H9 (cell line): Measurements from ENCODE around the gene KCNIP4. TPM values are rescaled to one million over a fixed set of nuclear protein-coding genes. Genes with fewer than 3 reads are reported as not detected.

Experiments
- DNase-seq: peaks from one replicate; pipeline ENCODE4 v3.0.0-alpha.2; 2017
- H2AFZ ChIP-seq: one replicate; pipeline ENCODE4 v1.6.1; 2013; ENCODE audit warnings: mild to moderate bottlenecking, low read length, control low read depth, moderate library complexity
- H2AK5ac ChIP-seq: 2 replicates; pipeline ENCODE4 v1.6.1; 2013; ENCODE audit warnings: low read length, control low read depth, mixed read lengths; ENCODE audit not compliant: insufficient read length
- H2BK120ac ChIP-seq: one replicate; pipeline ENCODE4 v1.6.1; 2013; ENCODE audit warnings: low read depth, mild to moderate bottlenecking, low read length, control low read depth, inconsistent platforms; ENCODE audit not compliant: poor library complexity, severe bottlenecking
- H2BK12ac ChIP-seq: 2 replicates; pipeline ENCODE4 v1.6.1; 2013; ENCODE audit warnings: low read length, control low read depth, mixed read lengths, low read depth; ENCODE audit not compliant: insufficient read length
- H2BK15ac ChIP-seq: 2 replicates; pipeline ENCODE4 v1.6.1; 2013; ENCODE audit warnings: low read depth, low read length, control low read depth
- H2BK20ac ChIP-seq: one replicate; pipeline ENCODE4 v1.6.1; 2013; ENCODE audit warnings: low read depth, mild to moderate bottlenecking, low read length, control low read depth, inconsistent platforms; ENCODE audit not compliant: poor library complexity, severe bottlenecking
- H2BK5ac ChIP-seq: 2 replicates; pipeline ENCODE4 v1.6.1; 2013; ENCODE audit warnings: low read length, control low read depth, mixed read lengths; ENCODE audit not compliant: insufficient read length
- H3K14ac ChIP-seq: 2 replicates; pipeline ENCODE4 v1.6.1; 2013; ENCODE audit warnings: low read length, control low read depth; ENCODE audit not compliant: insufficient read depth
- H3K18ac ChIP-seq: 2 replicates; pipeline ENCODE4 v1.6.1; 2013; ENCODE audit warnings: low read depth, mild to moderate bottlenecking, mixed read lengths, low read length, control low read depth; ENCODE audit not compliant: insufficient read length
- H3K23ac ChIP-seq: 2 replicates; pipeline ENCODE4 v1.6.1; 2013; ENCODE audit warnings: low read length, control low read depth, mixed read lengths, low read depth; ENCODE audit not compliant: insufficient read length
- H3K23me2 ChIP-seq: 2 replicates; pipeline ENCODE4 v1.6.1; 2013; ENCODE audit warnings: low read depth, mild to moderate bottlenecking, mixed read lengths, low read length, control low read depth; ENCODE audit not compliant: insufficient read length, poor library complexity, severe bottlenecking
- H3K27ac ChIP-seq: 2 replicates; pipeline ENCODE4 v1.5.1; 2013; ENCODE audit warnings: low read length, control low read depth, mixed read lengths, low read depth; ENCODE audit not compliant: insufficient read length
- H3K27me3 ChIP-seq: 2 replicates; pipeline ENCODE4 v1.6.1; 2013; ENCODE audit warnings: low read length, control low read depth, inconsistent platforms; ENCODE audit not compliant: insufficient read depth
- H3K4ac ChIP-seq: 2 replicates; pipeline ENCODE4 v1.6.1; 2013; ENCODE audit warnings: low read depth, mild to moderate bottlenecking, control low read depth, inconsistent platforms, low read length, moderate library complexity
- H3K4me1 ChIP-seq: 2 replicates; pipeline ENCODE4 v1.6.1; 2013; ENCODE audit warnings: low read length, control low read depth, inconsistent platforms; ENCODE audit not compliant: insufficient read depth
- H3K4me2 ChIP-seq: 2 replicates; pipeline ENCODE4 v1.6.1; 2013; ENCODE audit warnings: low read length, control low read depth, mixed read lengths; ENCODE audit not compliant: insufficient read length, insufficient read depth
- H3K56ac ChIP-seq: 2 replicates; pipeline ENCODE4 v1.6.1; 2013; ENCODE audit warnings: low read depth, mild to moderate bottlenecking, mixed read lengths, low read length, control low read depth; ENCODE audit not compliant: insufficient read length
- H3K79me1 ChIP-seq: 2 replicates; pipeline ENCODE4 v1.6.1; 2013; ENCODE audit warnings: low read depth, mild to moderate bottlenecking, moderate library complexity, low read length, control low read depth, inconsistent platforms; ENCODE audit not compliant: insufficient read depth, poor library complexity, severe bottlenecking
- H3K79me2 ChIP-seq: 2 replicates; pipeline ENCODE4 v1.6.1; 2013; ENCODE audit warnings: low read length, control low read depth, inconsistent platforms; ENCODE audit not compliant: insufficient read depth
- H3K9ac ChIP-seq: 2 replicates; pipeline ENCODE4 v1.6.1; 2013; ENCODE audit warnings: low read length, control low read depth, mixed read lengths; ENCODE audit not compliant: insufficient read length; ENCODE audit errors: extremely low read depth
- H3K9me3 ChIP-seq: one replicate; pipeline ENCODE4 v1.6.1; 2013; ENCODE audit warnings: low read depth, low read length, inconsistent platforms; ENCODE audit not compliant: control insufficient read depth
- H3T11ph ChIP-seq: one replicate; pipeline ENCODE4 v1.6.1; 2013; ENCODE audit warnings: mild to moderate bottlenecking, low read length, control low read depth, inconsistent platforms
- H4K20me1 ChIP-seq: one replicate; pipeline ENCODE4 v1.6.1; 2013; ENCODE audit not compliant: control insufficient read depth, insufficient read length, insufficient read depth
- H4K5ac ChIP-seq: 2 replicates; pipeline ENCODE4 v1.6.1; 2013; ENCODE audit warnings: low read depth, mild to moderate bottlenecking, mixed read lengths, low read length, control low read depth; ENCODE audit not compliant: insufficient read length
- H4K8ac ChIP-seq: replicated peaks from 2 replicates; pipeline ENCODE4 v1.6.1; 2013; ENCODE audit warnings: low read length, control low read depth, mixed read lengths, low read depth; ENCODE audit not compliant: insufficient read length
- H4K91ac ChIP-seq: 2 replicates; pipeline ENCODE4 v1.6.1; 2013; ENCODE audit warnings: low read depth, mild to moderate bottlenecking, moderate library complexity, mixed read lengths, low read length, control low read depth; ENCODE audit not compliant: insufficient read length
- H3K27ac Mint-ChIP-seq, 3 experiments: 2 replicates in 2 of 3; 3 replicates in 1 of 3; pipeline ENCODE4 v1.8.0; 2020 to 2021; ENCODE audit warnings: mixed read lengths in 3 of 3, mild to moderate bottlenecking in 1 of 3, moderate library complexity in 1 of 3
- H3K27me3 Mint-ChIP-seq: 2 replicates; pipeline ENCODE4 v1.8.0; 2021; ENCODE audit warnings: low read depth, mild to moderate bottlenecking, moderate library complexity, mixed read lengths
- H3K36me3 Mint-ChIP-seq, 3 experiments: 2 replicates in 2 of 3; 3 replicates in 1 of 3; pipeline ENCODE4 v1.8.0; 2020 to 2021; ENCODE audit warnings: low read depth in 3 of 3, mixed read lengths in 3 of 3; ENCODE audit not compliant: insufficient read depth in 1 of 3
- H3K4me1 Mint-ChIP-seq, 2 experiments: 2 replicates each; pipeline ENCODE4 v1.8.0; 2020; ENCODE audit warnings: mixed read lengths in 2 of 2
- H3K4me3 Mint-ChIP-seq, 2 experiments: 2 replicates in 1 of 2; 3 replicates in 1 of 2; pipeline ENCODE4 v1.8.0; 2020 to 2021; ENCODE audit warnings: mild to moderate bottlenecking in 2 of 2, mixed read lengths in 2 of 2, moderate library complexity in 1 of 2
- H3K9me3 Mint-ChIP-seq, 2 experiments: 2 replicates in 1 of 2; 3 replicates in 1 of 2; pipeline ENCODE4 v1.8.0; 2020; ENCODE audit warnings: mild to moderate bottlenecking in 2 of 2, mixed read lengths in 2 of 2, moderate library complexity in 1 of 2
- CTCF ChIP-seq: fragments of 200-600 bp; sonication (generic); conservative IDR thresholded peaks from 3 replicates; pipeline ENCODE4 v1.8.0; 2021; ENCODE audit warnings: antibody characterized with exemption, mild to moderate bottlenecking
- WGBS: extraction: QIAGEN DNeasy Blood & Tissue Kit; methylation state at CpG from one replicate; pipeline ENCODE4 v1.1.7; 2013; ENCODE audit warnings: missing lambda C conversion rate, low lambda C conversion rate, mixed read lengths; ENCODE audit not compliant: insufficient read length; ENCODE audit errors: extremely low coverage; 5-methylcytosine and 5-hydroxymethylcytosine counted together
- total RNA-seq: library from RNA; stranded (reverse); gene quantifications from 2 replicates; pipeline ENCODE4 v1.2.1, GENCODE V29; 2021

Gene KCNIP4
- total RNA-seq, 1 experiment from 2014 or later: not detected

GRCh38 chr4:21514022-21514694, 434.4 kb downstream of the KCNIP4 start:
- H3T11ph ChIP-seq: no peak overlapping the region
- no peak overlapping the region for H2BK15ac ChIP-seq
- no peaks in the 10 kb centered on the region for H3K79me2 ChIP-seq
- TF ChIP-seq CTCF: no peak
- H2BK12ac ChIP-seq: no peak overlapping the region
- H3K4me1 Mint-ChIP-seq: peaks cover 0 to 9% of the 10 kb centered on the region in 2 experiments; a peak in 2 of 4 replicates
- no peak overlapping the region for H3K56ac ChIP-seq
- H3K18ac ChIP-seq: no peak overlapping the region
- H3K23me2 ChIP-seq: no peaks in the 10 kb centered on the region
- H4K8ac ChIP-seq: no peak overlapping the region
- no peaks in the 10 kb centered on the region for H3K9me3 ChIP-seq
- H3K9me3 Mint-ChIP-seq: peaks cover 0 to 3% of the 10 kb centered on the region in 2 experiments; a peak in 2 of 5 replicates
- H2BK20ac ChIP-seq: no peak overlapping the region
- no peak overlapping the region for H3K4ac ChIP-seq
- H3K9ac ChIP-seq: no peak overlapping the region
- H3K27me3 ChIP-seq: no peaks in the 10 kb centered on the region
- H4K20me1 ChIP-seq: no peaks in the 10 kb centered on the region
- no peaks in the 10 kb centered on the region; a peak in 1 of 7 replicates for H3K36me3 Mint-ChIP-seq
- DNase-seq: no peak
- H3K4me3 Mint-ChIP-seq: no peak overlapping the region
- H3K4me2 ChIP-seq: no peak overlapping the region
- no peaks in the 10 kb centered on the region for H3K27me3 Mint-ChIP-seq
- H3K27ac ChIP-seq: no peak overlapping the region
- no peaks in the 10 kb centered on the region; the same call in 1 of the 2 replicates for H3K4me1 ChIP-seq
- H4K91ac ChIP-seq: no peak overlapping the region
- H4K5ac ChIP-seq: no peak overlapping the region
- no peaks in the 10 kb centered on the region for H3K79me1 ChIP-seq
- no peak overlapping the region for H2AFZ ChIP-seq
- no CpG with 5 or more reads among the region's 4 CpGs for WGBS
- H2BK120ac ChIP-seq: no peak overlapping the region
- H2AK5ac ChIP-seq: no peak overlapping the region
- no peak overlapping the region for H3K14ac ChIP-seq
- H3K23ac ChIP-seq: no peak overlapping the region
- no peak overlapping the region; a peak in 1 of 7 replicates for H3K27ac Mint-ChIP-seq
- H2BK5ac ChIP-seq: no peak overlapping the region
